AG10803 (cell line): Measurements from ENCODE around the gene RABEP1.

ENCODE experiments used
- DNase-seq: peaks from one replicate; pipeline ENCODE4 v3.0.0; 2010; ENCODE audit warnings: low read depth
- H3K4me3 ChIP-seq: 2 replicates; pipeline ENCODE4 v1.5.1; 2011; ENCODE audit warnings: mild to moderate bottlenecking, low read length, control low read depth
- TF ChIP-seq, protein P1 (sequence below): conservative IDR thresholded peaks from 2 replicates; pipeline ENCODE4 v1.5.1; 2011; ENCODE audit warnings: mild to moderate bottlenecking, low read length, control low read depth, inconsistent platforms

RABEP1 gene

DNA sequence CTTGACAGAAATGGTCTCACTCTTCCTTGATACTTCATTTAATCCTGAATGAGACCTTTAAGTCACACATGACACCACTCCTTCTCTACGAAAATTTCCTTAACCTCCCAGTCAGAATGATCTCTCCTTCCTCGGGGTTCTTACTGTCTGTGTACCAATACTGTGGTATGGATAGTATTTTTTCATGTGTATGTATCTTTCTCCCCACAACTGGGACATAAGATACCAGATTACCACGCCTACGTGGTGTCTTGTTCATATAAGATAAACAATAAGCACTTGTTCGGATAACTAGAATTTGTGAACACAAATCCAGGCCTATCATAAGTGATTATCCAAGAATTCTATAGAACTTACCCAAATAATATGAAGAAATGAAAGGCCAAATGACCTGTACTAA is 126.1 kb downstream of the RABEP1 start:
- DNase-seq = no peak
- H3K4me3 ChIP-seq = no peak overlapping the region
- TF ChIP-seq, protein P1, sequence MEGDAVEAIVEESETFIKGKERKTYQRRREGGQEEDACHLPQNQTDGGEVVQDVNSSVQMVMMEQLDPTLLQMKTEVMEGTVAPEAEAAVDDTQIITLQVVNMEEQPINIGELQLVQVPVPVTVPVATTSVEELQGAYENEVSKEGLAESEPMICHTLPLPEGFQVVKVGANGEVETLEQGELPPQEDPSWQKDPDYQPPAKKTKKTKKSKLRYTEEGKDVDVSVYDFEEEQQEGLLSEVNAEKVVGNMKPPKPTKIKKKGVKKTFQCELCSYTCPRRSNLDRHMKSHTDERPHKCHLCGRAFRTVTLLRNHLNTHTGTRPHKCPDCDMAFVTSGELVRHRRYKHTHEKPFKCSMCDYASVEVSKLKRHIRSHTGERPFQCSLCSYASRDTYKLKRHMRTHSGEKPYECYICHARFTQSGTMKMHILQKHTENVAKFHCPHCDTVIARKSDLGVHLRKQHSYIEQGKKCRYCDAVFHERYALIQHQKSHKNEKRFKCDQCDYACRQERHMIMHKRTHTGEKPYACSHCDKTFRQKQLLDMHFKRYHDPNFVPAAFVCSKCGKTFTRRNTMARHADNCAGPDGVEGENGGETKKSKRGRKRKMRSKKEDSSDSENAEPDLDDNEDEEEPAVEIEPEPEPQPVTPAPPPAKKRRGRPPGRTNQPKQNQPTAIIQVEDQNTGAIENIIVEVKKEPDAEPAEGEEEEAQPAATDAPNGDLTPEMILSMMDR = no peak

DNA sequence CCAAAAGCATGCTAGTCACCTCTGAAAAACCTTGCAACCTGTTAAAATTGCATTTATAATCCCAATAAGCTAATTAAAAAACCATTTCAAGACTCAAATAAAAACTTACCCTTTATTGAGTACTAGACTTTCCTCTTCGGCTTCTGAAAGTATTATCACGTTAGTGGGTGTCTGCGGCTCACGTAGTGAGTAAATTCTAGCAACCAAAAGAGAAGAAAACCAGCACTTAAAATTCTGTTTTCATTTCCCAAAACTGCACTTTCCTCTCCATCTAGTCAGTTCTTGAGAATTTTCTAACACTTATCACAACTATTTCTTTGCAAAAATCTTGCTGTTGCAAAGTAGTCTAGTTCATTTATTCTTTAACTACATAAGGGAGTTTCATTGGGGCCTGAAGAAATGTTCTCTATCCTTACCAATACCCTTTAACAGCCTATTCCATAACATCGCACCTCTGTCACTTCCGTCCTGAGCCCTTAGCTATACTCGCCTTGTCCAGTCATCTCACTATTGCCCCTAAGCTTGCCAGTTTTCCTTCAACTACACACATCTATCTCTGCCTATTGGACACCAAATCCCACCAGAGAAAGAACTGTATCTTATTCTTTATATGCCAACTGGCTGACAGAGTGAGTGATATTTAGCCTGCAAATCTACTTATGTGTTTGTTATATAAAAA is 128.6 kb downstream of the RABEP1 start:
- no peak for DNase-seq
- no peak overlapping the region for H3K4me3 ChIP-seq
- TF ChIP-seq, protein P1 = no peak

DNA sequence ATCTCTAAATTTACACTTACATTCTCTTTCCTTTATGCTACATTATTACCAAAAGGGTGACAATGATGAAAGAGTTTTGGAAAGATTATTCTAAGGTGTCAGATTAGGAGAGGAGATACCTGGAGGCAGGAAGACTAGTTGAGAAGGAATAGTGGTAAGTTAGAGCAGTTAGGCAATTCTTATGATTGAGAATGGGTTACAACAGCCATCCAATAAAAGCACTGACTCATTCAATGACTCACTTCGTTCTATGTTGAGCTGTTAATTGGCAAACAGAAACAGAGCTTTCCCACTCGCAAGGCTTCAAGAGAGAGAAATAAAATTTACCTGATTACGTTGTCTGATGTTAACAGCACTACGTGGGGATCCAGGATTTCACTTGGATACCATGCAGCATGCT is 131.6 kb downstream of the RABEP1 start:
- no peak overlapping the region for H3K4me3 ChIP-seq
- TF ChIP-seq, protein P1 = no peak
- peak; percentile 89 for DNase-seq

DNA sequence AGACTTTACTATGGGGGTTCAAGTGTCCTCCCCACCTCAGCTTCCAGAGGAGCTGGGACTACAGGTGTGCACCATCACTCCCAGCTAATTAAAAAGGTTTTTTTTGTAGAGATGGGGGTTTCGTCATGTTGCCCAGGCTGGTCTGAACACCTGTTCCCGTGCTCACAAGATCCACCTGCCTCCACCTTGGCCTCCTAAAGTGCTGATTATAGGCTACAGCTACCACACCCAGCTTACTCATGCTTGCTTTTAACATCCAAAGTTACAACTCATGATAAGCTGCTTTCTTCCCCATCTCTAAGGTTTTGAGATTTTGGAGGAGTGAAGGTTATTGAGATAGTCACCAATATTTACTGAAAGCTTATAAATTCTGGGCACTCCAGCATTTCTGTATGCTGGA is 134.8 kb downstream of the RABEP1 start:
- TF ChIP-seq, protein P1 = no peak
- H3K4me3 ChIP-seq = no peak overlapping the region
- no peak for DNase-seq

DNA sequence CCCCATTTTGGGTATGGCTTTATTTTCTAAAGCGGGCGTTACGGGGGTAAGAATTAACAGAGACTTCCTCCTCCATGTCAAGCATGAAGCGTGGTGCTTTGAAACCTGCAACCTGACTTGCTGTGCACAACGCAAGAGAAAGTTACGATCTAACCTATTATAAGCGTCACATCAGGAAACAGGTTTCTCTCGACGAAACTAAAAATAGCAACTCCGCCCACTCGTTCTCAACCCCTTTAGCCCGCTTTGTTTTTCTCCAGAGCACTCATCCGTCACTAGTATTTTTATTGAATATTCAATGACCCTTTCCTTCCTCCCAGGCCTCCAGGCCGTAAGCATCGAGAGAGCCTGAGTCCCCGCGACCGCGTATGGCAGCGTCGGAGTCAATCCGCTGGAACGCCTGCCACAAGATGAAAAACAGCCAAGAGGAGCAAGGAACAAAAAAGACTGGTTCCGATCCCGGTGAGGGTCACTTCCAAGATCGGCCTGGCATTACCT is 136.8 kb downstream of the RABEP1 start:
- no peak for DNase-seq
- peak overlapping the region; percentile 94 for H3K4me3 ChIP-seq
- TF ChIP-seq, protein P1 = no peak

DNA sequence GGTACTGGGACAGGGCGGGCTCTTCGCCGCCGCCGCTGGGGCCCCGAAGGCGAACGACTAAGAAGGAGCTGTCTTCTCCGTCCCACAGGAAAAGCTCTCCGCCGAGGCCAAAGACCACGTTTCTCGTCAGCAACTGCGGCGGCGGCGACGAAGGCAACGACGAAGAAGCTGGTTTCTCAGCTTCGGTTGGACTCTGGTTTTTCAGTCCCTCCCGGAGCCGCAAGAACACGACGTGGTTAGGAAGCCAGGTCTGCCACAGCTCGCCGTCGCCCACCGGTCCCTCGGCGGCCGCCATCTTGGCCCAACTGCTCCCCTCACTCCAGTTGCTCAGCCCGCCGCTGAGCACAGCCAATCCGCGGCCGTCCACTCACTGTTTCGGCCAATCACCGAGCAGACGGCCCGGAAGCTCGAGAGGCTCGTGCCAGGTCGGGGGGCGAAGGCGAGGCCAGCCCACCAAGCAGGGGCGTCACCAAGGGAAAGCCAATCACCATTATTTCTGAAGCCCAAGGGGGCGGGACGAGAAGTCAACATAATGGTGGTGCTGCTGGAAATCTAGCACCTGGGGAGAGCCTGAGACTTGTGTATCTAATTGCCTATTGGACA is 137.4 kb downstream of the RABEP1 start, which contains the start of gene NUP88:
NUP88 (minus strand) TSS at position 307 of the 603 bp plus-strand sequence; CDS start at position 295, 12 bp downstream.
- peak; percentile 96 for DNase-seq
- peak within 1 kb of the TSS; percentile 94 for H3K4me3 ChIP-seq
- TF ChIP-seq, protein P1 = no peak
